Measurements from ENCODE around the gene GPC6.

GRCh38 chr13:93976528-93976927, 749.9 kb downstream of the GPC6 start:
- TF ChIP-seq MXI1 (conservative IDR thresholded peaks at IDR 0.05; ENCODE audit: poor library complexity, severe bottlenecking): no peak
- no peak for TF ChIP-seq REST (IDR thresholded peaks at IDR 0.05; ENCODE audit: borderline replicate concordance)
- TF ChIP-seq CTCF (IDR thresholded peaks at IDR 0.05; ENCODE audit: poor library complexity, severe bottlenecking): no peak
- no peak for TF ChIP-seq EZH2 (IDR thresholded peaks at IDR 0.05; ENCODE audit: borderline replicate concordance, insufficient read depth, low read length, poor library complexity, severe bottlenecking)
- TF ChIP-seq TAF1 (IDR thresholded peaks at IDR 0.05; ENCODE audit: low read depth): no peak

Measured in neural cell (in vitro differentiated cells).